PC-3 (cell line): ENCODE results near the gene ZNF595.
"Not testable (repeated sequence)": the region's sequence is repeated elsewhere in the genome, so short reads cannot be mapped to it uniquely, and the experiment has no call there.

ENCODE experiments used
- EZH2 ChIP-seq: fragments of 300-600 bp; sonication (generic); IDR thresholded peaks from one replicate; pipeline ENCODE4 v1.6.1; 2017; ENCODE audit warnings: antibody characterized with exemption, mild to moderate bottlenecking, low read length; ENCODE audit not compliant: unreplicated experiment
- EZH2phosphoT487 ChIP-seq: fragments of 300-600 bp; sonication (generic); IDR thresholded peaks from 2 replicates; pipeline ENCODE4 v1.6.1; 2018; ENCODE audit warnings: mild to moderate bottlenecking, antibody characterized with exemption, low read length, borderline replicate concordance
- TF ChIP-seq, protein P1 (sequence below): fragments of 300-600 bp; sonication (generic); conservative IDR thresholded peaks from 2 replicates; pipeline ENCODE4 v1.5.1; 2017; ENCODE audit warnings: antibody characterized with exemption, low read depth, mild to moderate bottlenecking, low read length

DNA sequence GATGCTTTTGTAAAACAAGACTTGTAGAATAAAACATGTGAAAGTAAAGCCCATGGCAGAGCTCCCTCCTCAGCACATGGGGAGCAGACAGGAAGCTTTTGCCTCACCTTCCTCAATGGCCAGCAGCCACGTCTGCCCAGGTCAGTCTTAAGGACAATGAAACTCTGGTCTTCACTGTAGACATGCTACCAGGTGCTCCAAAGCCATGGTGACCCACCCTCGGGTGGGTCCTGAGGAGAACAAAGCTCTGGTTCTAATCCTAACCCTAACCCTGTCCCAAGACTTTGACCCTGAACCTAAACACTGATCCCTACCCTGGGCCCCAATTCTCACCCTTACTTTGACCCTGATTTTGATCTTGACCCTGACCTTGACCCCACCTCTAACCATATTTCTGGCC lies 30.2 kb upstream of the ZNF595 start:
- TF ChIP-seq, protein P1, sequence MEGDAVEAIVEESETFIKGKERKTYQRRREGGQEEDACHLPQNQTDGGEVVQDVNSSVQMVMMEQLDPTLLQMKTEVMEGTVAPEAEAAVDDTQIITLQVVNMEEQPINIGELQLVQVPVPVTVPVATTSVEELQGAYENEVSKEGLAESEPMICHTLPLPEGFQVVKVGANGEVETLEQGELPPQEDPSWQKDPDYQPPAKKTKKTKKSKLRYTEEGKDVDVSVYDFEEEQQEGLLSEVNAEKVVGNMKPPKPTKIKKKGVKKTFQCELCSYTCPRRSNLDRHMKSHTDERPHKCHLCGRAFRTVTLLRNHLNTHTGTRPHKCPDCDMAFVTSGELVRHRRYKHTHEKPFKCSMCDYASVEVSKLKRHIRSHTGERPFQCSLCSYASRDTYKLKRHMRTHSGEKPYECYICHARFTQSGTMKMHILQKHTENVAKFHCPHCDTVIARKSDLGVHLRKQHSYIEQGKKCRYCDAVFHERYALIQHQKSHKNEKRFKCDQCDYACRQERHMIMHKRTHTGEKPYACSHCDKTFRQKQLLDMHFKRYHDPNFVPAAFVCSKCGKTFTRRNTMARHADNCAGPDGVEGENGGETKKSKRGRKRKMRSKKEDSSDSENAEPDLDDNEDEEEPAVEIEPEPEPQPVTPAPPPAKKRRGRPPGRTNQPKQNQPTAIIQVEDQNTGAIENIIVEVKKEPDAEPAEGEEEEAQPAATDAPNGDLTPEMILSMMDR = not testable (repeated sequence)
- TF ChIP-seq EZH2, EZH2phosphoT487: not testable (repeated sequence)
